Measurements from ENCODE around the gene HMGXB4. TPM values are rescaled to one million over a fixed set of nuclear protein-coding genes. Genes with fewer than 3 reads are reported as not detected.

The HMGXB4 gene
- total and polyA plus RNA-seq, 2 of the 13 experiments (the other 11 are each of a cell fraction or from before 2014, with no cell fraction given): 13.9 to 16.3 TPM

- DNase-seq (ENCODE audit: low spot score): no peak
- CTCF ChIA-PET (ENCODE audit: low intra/inter-chr PET ratio, low total read pairs): no interaction called here
- no peak for ATAC-seq
- Histone ChIP-seq H2AFZ (ENCODE audit: low read length) (no peak overlapping the region), H3K4me1 (ENCODE audit: insufficient read depth, low read length) (peaks cover 6% of the 10 kb centered on the region), H3K9me3 (ENCODE audit: low read length) (no peaks in the 10 kb centered on the region), H3K79me2 (ENCODE audit: insufficient read depth, low read length) (peaks cover 12% of the 10 kb centered on the region), H3K36me3 (replicated peaks in 1 of 2; ENCODE audit: control insufficient read depth in 1 of 2, insufficient read depth in 2 of 2, low read length in 2 of 2) (peaks cover 42 to 60% of the 10 kb centered on the region in 2 experiments), H4K20me1 (ENCODE audit: insufficient read depth, low read length) (no peaks in the 10 kb centered on the region), H3K4me3 (replicated peaks in 1 of 3; ENCODE audit: insufficient read depth in 1 of 3, low read depth in 2 of 3, low read length in 3 of 3) (no peak overlapping the region), H3K27me3 (ENCODE audit: control insufficient read depth in 1 of 2, insufficient read depth in 2 of 2, low read length in 2 of 2) (no peaks in the 10 kb centered on the region), H3K9ac (ENCODE audit: insufficient read depth, low read depth, low read length) (no peak overlapping the region), H3K27ac (ENCODE audit: extremely low read length, insufficient read depth, low read length) (no peak overlapping the region), H3K4me2 (ENCODE audit: low read depth, low read length) (no peak overlapping the region)
- in situ Hi-C loops (cut with HindIII; ENCODE audit: extremely low pct_ligation_motif_present, low pct_unique_long_range_greater_than_20kb): no loop called here
- POLR2A ChIA-PET: no interaction called here
- 96% methylated on average over 24 of the region's 24 CpGs for WGBS (ENCODE audit: low lambda C conversion rate)
- TF ChIP-seq TFAP4 (IDR thresholded peaks at IDR 0.05; ENCODE audit: borderline replicate concordance, low read depth) (no peak), ZNF790 (CRISPR knock-in tag; IDR thresholded peaks at IDR 0.05; ENCODE audit: borderline replicate concordance) (no peak), ZNF280B (CRISPR knock-in tag; IDR thresholded peaks at IDR 0.05; ENCODE audit: borderline replicate concordance) (no peak), HINFP (CRISPR knock-in tag; IDR thresholded peaks at IDR 0.05; ENCODE audit: low read depth) (no peak), MAFF (IDR thresholded peaks at IDR 0.05; ENCODE audit: low read depth, low read length) (no peak), ZKSCAN8 (CRISPR knock-in tag; IDR thresholded peaks at IDR 0.05; ENCODE audit: borderline replicate concordance) (no peak), MAFK (conservative IDR thresholded peaks at IDR 0.05 in 1 of 2, IDR thresholded peaks at IDR 0.05 in 1 of 2; ENCODE audit: low read length in 2 of 2) (no peak), ZNF740 (CRISPR knock-in tag; IDR thresholded peaks at IDR 0.05) (no peak), ATM (IDR thresholded peaks at IDR 0.05; ENCODE audit: borderline replicate concordance) (no peak)
- intact Hi-C loops (cut with micrococcal nuclease; ENCODE audit: unreplicated experiment): no loop called here
- BruUV-seq (replicated peaks): no TSS peak
- no peak for FAIRE-seq
Measured at GRCh38 chr22:35318346-35319215, 61.3 kb downstream of the HMGXB4 start.

Data from HepG2 (cell line).